Mucosa of descending colon (tissue), 3 donors: ENCODE data around the gene GPS2. TPM values are rescaled to one million over a fixed set of nuclear protein-coding genes. Genes with fewer than 3 reads are reported as not detected.
"Not testable (repeated sequence)": the region's sequence is repeated elsewhere in the genome, so short reads cannot be mapped to it uniquely, and the experiment has no call there.

Source experiments
- ATAC-seq: fragments of 200-7000 bp; cut with Tn5 transposase; one replicate; pipeline ENCODE4 v1.9.1; 2020; ENCODE audit warnings: mild to moderate bottlenecking, moderate library complexity
- DNase-seq, 3 donors: peaks; one replicate each; pipeline ENCODE4 v3.0.0-alpha.2; 2020
- H3K36me3 ChIP-seq: fragments of 200-600 bp; one replicate; pipeline ENCODE4 v1.8.0; 2021; ENCODE audit warnings: low read depth, mild to moderate bottlenecking
- H3K4me1 ChIP-seq: fragments of 200-600 bp; one replicate; pipeline ENCODE4 v1.8.0; 2021; ENCODE audit warnings: low read depth, mild to moderate bottlenecking
- H3K4me3 ChIP-seq: fragments of 200-600 bp; one replicate; pipeline ENCODE4 v1.8.0; 2021; ENCODE audit warnings: mild to moderate bottlenecking
- H3K9me3 ChIP-seq: fragments of 200-600 bp; one replicate; pipeline ENCODE4 v1.8.0; 2021; ENCODE audit warnings: mild to moderate bottlenecking
- CTCF ChIP-seq: fragments of 200-600 bp; IDR thresholded peaks from one replicate; pipeline ENCODE4 v1.8.0; 2022; ENCODE audit warnings: antibody characterized with exemption, mild to moderate bottlenecking
- intact Hi-C, 2 donors: fragments of 100-400 bp; cut with DNase I in 1 of 2; cut with micrococcal nuclease in 1 of 2; formaldehyde crosslinking; loops; one replicate each; pipeline versions ENCODE4 v1.11.0 to v1.11.1; 2022; cut with DNase I, micrococcal nuclease
- total RNA-seq, 3 donors: library from RNA; stranded (reverse); fragmentation: NEBNext Ultra II Directional in 2 of 3; extraction: Animal tissue kit (Norgen Biotek cat#: 25700) in 2 of 3; gene quantifications; one replicate each; pipeline versions ENCODE4 v1.2.1 to v1.2.4, GENCODE V29; 2021 to 2023
- donor health status: DM: no; HTN: no; CAD: no; lungs with moderate emphysema.
- donor health status: DM: no; HTN: no; CAD: no.
- donor health status: DM: no; HTN: yes; CAD: no.

GPS2 gene
- total RNA-seq, 3 donors from 2014 or later: 68.1 to 89.8 (median 83.2) TPM

GRCh38 chr17:7346761-7347614 lies 31.8 kb upstream of the GPS2 start:
- no peak overlapping the region for H3K4me3 ChIP-seq
- H3K9me3 ChIP-seq: no peaks in the 10 kb centered on the region
- ATAC-seq: no peak
- H3K36me3 ChIP-seq: peaks cover 2% of the 10 kb centered on the region
- intact Hi-C loops: loop anchor here in 1 of 2 donors (10.0 kb wide), 1 partner anchor 72 kb away; no protein-coding TSS in a partner anchor
- DNase-seq: no peak
- no peak for TF ChIP-seq CTCF
- peaks cover 9% of the 10 kb centered on the region for H3K4me1 ChIP-seq

DNA sequence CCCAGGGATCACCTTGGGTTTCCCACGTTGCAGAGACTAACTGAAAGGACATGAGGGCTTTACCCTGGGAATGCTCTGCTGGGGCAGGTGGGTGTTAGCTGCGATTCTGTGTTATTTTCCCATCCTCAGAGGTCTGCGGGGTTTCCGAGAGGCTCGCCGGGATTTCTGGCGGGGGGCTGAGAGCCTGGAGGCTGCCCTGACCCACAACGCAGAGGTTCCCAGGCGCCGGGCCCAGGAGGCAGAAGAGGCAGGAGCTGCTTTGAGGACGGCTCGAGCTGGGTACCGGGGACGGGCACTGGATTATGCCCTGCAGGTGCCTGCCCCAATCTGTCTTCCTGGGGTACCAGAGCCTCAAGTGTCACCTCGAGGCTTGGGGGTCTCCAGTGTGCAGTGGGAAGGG lies 28.1 kb upstream of the GPS2 start:
- Histone ChIP-seq H3K36me3 (no peaks in the 10 kb centered on the region), H3K4me1 (no peaks in the 10 kb centered on the region), H3K9me3 (no peaks in the 10 kb centered on the region), H3K4me3 (no peak overlapping the region)
- DNase-seq (no peak), ATAC-seq (no peak)
- intact Hi-C loops: loop anchor here in 1 of 2 donors (10.0 kb wide), 1 partner anchor 68 kb away; no protein-coding TSS in a partner anchor
- TF ChIP-seq CTCF: no peak

GRCh38 chr17:7341842-7342241 lies 26.7 kb upstream of the GPS2 start:
- Histone ChIP-seq H3K9me3 (no peaks in the 10 kb centered on the region), H3K4me1 (no peaks in the 10 kb centered on the region), H3K4me3 (no peak overlapping the region), H3K36me3 (no peaks in the 10 kb centered on the region)
- no peak for DNase-seq
- no peak for TF ChIP-seq CTCF
- ATAC-seq: no peak
- intact Hi-C loops: loop anchor here in 1 of 2 donors (10.0 kb wide), 1 partner anchor 67 kb away; no protein-coding TSS in a partner anchor

DNA sequence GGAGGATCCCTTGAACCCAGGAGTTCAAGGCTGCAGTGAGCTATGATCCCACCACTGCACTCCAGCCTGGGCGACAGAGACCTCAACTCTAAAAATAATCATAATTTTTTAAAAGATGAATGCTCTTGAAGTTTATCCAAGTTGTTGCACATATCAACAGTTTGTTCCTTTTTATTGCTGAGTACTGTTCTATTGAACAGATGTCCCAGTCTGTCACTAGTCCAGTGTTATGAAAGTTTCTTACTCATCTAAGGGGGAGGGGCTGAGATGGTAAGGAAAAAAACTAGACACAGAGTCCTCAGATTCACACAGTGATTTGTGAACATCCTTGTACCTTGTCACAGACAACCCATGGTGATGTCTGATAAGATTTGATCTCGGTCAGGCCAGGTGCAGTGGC lies 25.0 kb upstream of the GPS2 start:
- H3K4me1 ChIP-seq: no peaks in the 10 kb centered on the region
- no peaks in the 10 kb centered on the region for H3K36me3 ChIP-seq
- intact Hi-C loops: loop anchor here in 1 of 2 donors (10.0 kb wide), 1 partner anchor 65 kb away; no protein-coding TSS in a partner anchor
- H3K4me3 ChIP-seq: no peak overlapping the region
- ATAC-seq (no peak), DNase-seq (no peak)
- H3K9me3 ChIP-seq: no peaks in the 10 kb centered on the region
- no peak for TF ChIP-seq CTCF

DNA sequence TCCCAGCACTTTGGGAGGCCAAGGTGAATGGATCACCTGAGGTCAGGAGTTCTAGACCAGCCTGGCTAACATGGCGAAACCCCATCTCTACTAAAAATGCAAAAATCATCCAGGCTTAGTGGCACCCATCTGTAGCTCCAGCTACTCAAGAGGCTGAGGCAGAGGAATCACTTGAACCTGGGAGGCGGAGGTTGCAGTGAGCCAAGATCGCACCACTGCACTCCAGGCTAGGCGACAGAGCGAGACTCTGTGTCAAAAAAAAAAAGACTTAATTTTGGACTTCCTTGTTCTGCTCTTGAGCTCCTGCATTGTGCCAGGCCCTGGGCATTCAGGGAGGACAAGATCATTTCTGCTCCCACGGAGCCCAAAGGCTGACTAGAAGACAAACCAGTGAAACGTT lies 22.4 kb upstream of the GPS2 start:
- DNase-seq, H3K9me3 ChIP-seq, H3K4me1 ChIP-seq, ATAC-seq, H3K4me3 ChIP-seq, H3K36me3 ChIP-seq, intact Hi-C loops: not testable (repeated sequence)
